HEK293 (cell line): ENCODE measurements around the gene MYH7B.

ENCODE experiments used
- KLF10 ChIP-seq: fragments of 450-650 bp; IDR thresholded peaks from 2 replicates; pipeline ENCODE4 v1.5.1; 2018; ENCODE audit warnings: missing biosample characterization, mild to moderate bottlenecking, missing genetic modification characterization
- TCF7L2 ChIP-seq: IDR thresholded peaks from 2 replicates; pipeline ENCODE4 v1.6.1; 2011; ENCODE audit warnings: low read depth, mild to moderate bottlenecking, inconsistent platforms, low read length, moderate library complexity, borderline replicate concordance
- ZNF76 ChIP-seq: fragments of 450-650 bp; formaldehyde crosslinking; IDR thresholded peaks from 2 replicates; pipeline ENCODE4; 2016; ENCODE audit warnings: low read depth, missing biosample characterization, missing genetic modification characterization, borderline replicate concordance
- TF ChIP-seq, protein P1 (sequence below): fragments of 450-650 bp; formaldehyde crosslinking; IDR thresholded peaks from 2 replicates; pipeline ENCODE4 v1.5.1; 2016; ENCODE audit warnings: missing biosample characterization, missing genetic modification characterization
- TF ChIP-seq, protein P2 (sequence below): fragments of 450-650 bp; formaldehyde crosslinking; IDR thresholded peaks from 2 replicates; pipeline ENCODE4 v1.5.1; 2016; ENCODE audit warnings: missing biosample characterization, missing genetic modification characterization, low read depth

DNA sequence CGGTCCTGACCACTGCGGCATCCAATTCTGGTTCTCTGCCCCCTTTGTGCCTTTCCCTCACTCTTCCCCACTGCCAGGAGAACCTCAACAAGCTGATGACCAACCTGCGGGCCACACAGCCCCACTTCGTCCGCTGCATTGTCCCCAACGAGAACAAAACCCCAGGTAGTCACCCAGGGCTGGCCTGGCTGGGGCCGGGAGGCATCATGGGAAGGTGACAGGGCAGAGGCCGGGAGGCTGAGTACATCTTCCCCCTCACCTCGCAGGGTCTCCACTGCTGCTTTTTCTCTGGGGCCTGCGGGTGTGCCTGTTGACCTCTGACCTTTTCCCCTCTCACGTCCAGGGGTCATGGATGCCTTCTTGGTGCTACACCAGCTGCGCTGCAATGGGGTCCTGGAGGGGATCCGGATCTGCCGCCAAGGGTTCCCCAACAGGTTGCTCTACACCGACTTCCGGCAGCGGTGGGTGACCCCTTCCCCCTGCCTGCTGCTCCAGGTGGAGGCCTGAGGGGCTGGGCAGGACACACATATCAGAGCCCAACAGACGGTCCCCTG is 35.1 kb downstream of the MYH7B start:
- TF ChIP-seq TCF7L2 = no peak
- TF ChIP-seq, protein P1, sequence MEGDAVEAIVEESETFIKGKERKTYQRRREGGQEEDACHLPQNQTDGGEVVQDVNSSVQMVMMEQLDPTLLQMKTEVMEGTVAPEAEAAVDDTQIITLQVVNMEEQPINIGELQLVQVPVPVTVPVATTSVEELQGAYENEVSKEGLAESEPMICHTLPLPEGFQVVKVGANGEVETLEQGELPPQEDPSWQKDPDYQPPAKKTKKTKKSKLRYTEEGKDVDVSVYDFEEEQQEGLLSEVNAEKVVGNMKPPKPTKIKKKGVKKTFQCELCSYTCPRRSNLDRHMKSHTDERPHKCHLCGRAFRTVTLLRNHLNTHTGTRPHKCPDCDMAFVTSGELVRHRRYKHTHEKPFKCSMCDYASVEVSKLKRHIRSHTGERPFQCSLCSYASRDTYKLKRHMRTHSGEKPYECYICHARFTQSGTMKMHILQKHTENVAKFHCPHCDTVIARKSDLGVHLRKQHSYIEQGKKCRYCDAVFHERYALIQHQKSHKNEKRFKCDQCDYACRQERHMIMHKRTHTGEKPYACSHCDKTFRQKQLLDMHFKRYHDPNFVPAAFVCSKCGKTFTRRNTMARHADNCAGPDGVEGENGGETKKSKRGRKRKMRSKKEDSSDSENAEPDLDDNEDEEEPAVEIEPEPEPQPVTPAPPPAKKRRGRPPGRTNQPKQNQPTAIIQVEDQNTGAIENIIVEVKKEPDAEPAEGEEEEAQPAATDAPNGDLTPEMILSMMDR (tag by site-specific recombination) = no peak
- TF ChIP-seq KLF10 (tag by site-specific recombination) = no peak
- TF ChIP-seq ZNF76 (tag by site-specific recombination) = no peak
- TF ChIP-seq, protein P2, sequence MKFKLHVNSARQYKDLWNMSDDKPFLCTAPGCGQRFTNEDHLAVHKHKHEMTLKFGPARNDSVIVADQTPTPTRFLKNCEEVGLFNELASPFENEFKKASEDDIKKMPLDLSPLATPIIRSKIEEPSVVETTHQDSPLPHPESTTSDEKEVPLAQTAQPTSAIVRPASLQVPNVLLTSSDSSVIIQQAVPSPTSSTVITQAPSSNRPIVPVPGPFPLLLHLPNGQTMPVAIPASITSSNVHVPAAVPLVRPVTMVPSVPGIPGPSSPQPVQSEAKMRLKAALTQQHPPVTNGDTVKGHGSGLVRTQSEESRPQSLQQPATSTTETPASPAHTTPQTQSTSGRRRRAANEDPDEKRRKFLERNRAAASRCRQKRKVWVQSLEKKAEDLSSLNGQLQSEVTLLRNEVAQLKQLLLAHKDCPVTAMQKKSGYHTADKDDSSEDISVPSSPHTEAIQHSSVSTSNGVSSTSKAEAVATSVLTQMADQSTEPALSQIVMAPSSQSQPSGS (tag by site-specific recombination) = no peak
